HCT116 (cell line): Measurements from ENCODE around the gene FH. TPM values are rescaled to one million over a fixed set of nuclear protein-coding genes. Genes with fewer than 3 reads are reported as not detected.

Source experiments
- ATAC-seq: fragments of 200-7000 bp; cut with Tn5 transposase; 2 replicates; pipeline ENCODE4 v1.9.1; 2020; ENCODE audit warnings: mild to moderate bottlenecking, moderate library complexity
- BruUV-seq: library from RNA; stranded (reverse); fragments of 400-500 nt; replicated peaks from 2 replicates; lab custom pipeline; 2021; lab: Mats Ljungman, UMichigan
- CTCF ChIA-PET: fragments of 300-600 bp; sonication (Branson Sonifier 250); formaldehyde crosslinking; loops from one replicate; lab custom pipeline; 2021; ENCODE audit warnings: antibody characterized with exemption; lab: Charles Lee
- POLR2A ChIA-PET: fragments of 300-600, 350-600 bp; sonication (Branson Sonifier 250); formaldehyde crosslinking; loops from one replicate; lab custom pipeline; 2021; ENCODE audit warnings: antibody characterized with exemption; lab: Charles Lee
- RAD21 ChIA-PET, 2 experiments: fragments of 300-600 bp; sonication (Branson Sonifier 250); formaldehyde crosslinking; loops; one replicate each; lab custom pipeline; 2023; ENCODE audit warnings: low total read pairs in 2 of 2; ENCODE audit not compliant: uncharacterized antibody in 2 of 2, unreplicated experiment in 2 of 2, low non-redundant PET in 1 of 2; lab: Charles Lee
- DNase-seq: peaks from one replicate; pipeline ENCODE4 v3.0.0-alpha.2; 2010; ENCODE audit warnings: low read depth, low spot score
- H2AFZ ChIP-seq: fragments of 200-600 bp; shearing (Covaris generic), sonication (generic); 2 replicates; pipeline ENCODE4 v1.6.1; 2017; ENCODE audit warnings: low read depth, mixed run types, mixed read lengths, antibody characterized with exemption, low read length; ENCODE audit not compliant: poor library complexity, severe bottlenecking
- H3K27ac ChIP-seq: 2 replicates; pipeline ENCODE4 v1.5.1; 2012; ENCODE audit warnings: low read depth, low read length
- H3K27me3 ChIP-seq: fragments of 200-600 bp; sonication (generic); 2 replicates; pipeline ENCODE4 v1.6.1; 2016; ENCODE audit warnings: mixed run types, low read length, mixed read lengths; ENCODE audit not compliant: insufficient read depth
- H3K36me3 ChIP-seq, 2 experiments: fragments of 200-500 bp in 1 of 2; fragments of 200-600 bp in 1 of 2; sonication (Bioruptor generic) in 1 of 2; sonication (generic) in 1 of 2; 2 replicates each; pipeline versions ENCODE4 v1.5.1 to v1.6.1; 2014 to 2016; ENCODE audit warnings: low read length in 2 of 2, inconsistent platforms in 1 of 2, mixed read lengths in 1 of 2, mixed run types in 1 of 2; ENCODE audit not compliant: insufficient read depth in 2 of 2, control insufficient read depth in 1 of 2
- H3K4me1 ChIP-seq, 2 experiments: fragments of 200-600 bp in 1 of 2; sonication (generic) in 1 of 2; 2 replicates each; pipeline versions ENCODE4 v1.5.1 to v1.6.1; 2012 to 2017; ENCODE audit warnings: low read length in 2 of 2, inconsistent platforms in 1 of 2, mild to moderate bottlenecking in 1 of 2, mixed read lengths in 1 of 2, mixed run types in 1 of 2, moderate library complexity in 1 of 2; ENCODE audit not compliant: insufficient read depth in 2 of 2, control insufficient read depth in 1 of 2
- H3K4me2 ChIP-seq: fragments of 200-600 bp; sonication (generic); 2 replicates; pipeline ENCODE4 v1.6.1; 2017; ENCODE audit warnings: mixed run types, low read length, mixed read lengths
- H3K4me3 ChIP-seq, 2 experiments: fragments of 200-600 bp in 1 of 2; sonication (generic) in 1 of 2; replicated peaks in 1 of 2; 2 replicates each; pipeline ENCODE4 v1.5.1; 2011 to 2016; ENCODE audit warnings: low read length in 2 of 2, control low read depth in 1 of 2, low read depth in 1 of 2, mild to moderate bottlenecking in 1 of 2, mixed read lengths in 1 of 2, mixed run types in 1 of 2
- H3K79me2 ChIP-seq: fragments of 200-600 bp; sonication (generic); 2 replicates; pipeline ENCODE4 v1.6.1; 2017; ENCODE audit warnings: mild to moderate bottlenecking, mixed run types, low read length, moderate library complexity, mixed read lengths; ENCODE audit not compliant: insufficient read depth
- H3K9ac ChIP-seq: fragments of 200-600 bp; sonication (generic); 2 replicates; pipeline ENCODE4 v1.6.1; 2016; ENCODE audit warnings: low read length, mixed read lengths
- H3K9me2 ChIP-seq: fragments of 200-600 bp; sonication (generic), shearing (Covaris generic); 2 replicates; pipeline ENCODE4 v1.6.1; 2017; ENCODE audit warnings: mixed run types, mild to moderate bottlenecking, moderate library complexity; ENCODE audit not compliant: insufficient read depth
- H3K9me3 ChIP-seq, 2 experiments: fragments of 200-500 bp in 1 of 2; fragments of 200-600 bp in 1 of 2; sonication (Bioruptor generic) in 1 of 2; sonication (generic) in 1 of 2; 2 replicates each; pipeline ENCODE4 v1.6.1; 2014 to 2017; ENCODE audit warnings: low read length in 2 of 2, mixed read lengths in 2 of 2, inconsistent platforms in 1 of 2, low read depth in 1 of 2, mild to moderate bottlenecking in 1 of 2, mixed run types in 1 of 2, moderate library complexity in 1 of 2; ENCODE audit not compliant: control insufficient read depth in 1 of 2, insufficient read depth in 1 of 2
- H4K20me1 ChIP-seq: fragments of 200-600 bp; sonication (generic), shearing (Covaris generic); 2 replicates; pipeline ENCODE4 v1.6.1; 2017; ENCODE audit warnings: mixed run types, mild to moderate bottlenecking, moderate library complexity; ENCODE audit not compliant: insufficient read depth
- CBX3 ChIP-seq: IDR thresholded peaks from 2 replicates; pipeline ENCODE4 v1.6.1; 2012; ENCODE audit warnings: low read depth
- CEBPB ChIP-seq: IDR thresholded peaks from 2 replicates; pipeline ENCODE4 v1.6.1; 2012; ENCODE audit warnings: low read depth
- EZH2phosphoT487 ChIP-seq: fragments of 200-600 bp; IDR thresholded peaks from 2 replicates; pipeline ENCODE4 v1.6.1; 2018; ENCODE audit warnings: antibody characterized with exemption, borderline replicate concordance
- FOSL1 ChIP-seq: IDR thresholded peaks from 2 replicates; pipeline ENCODE4 v1.6.1; 2012; ENCODE audit warnings: low read depth
- JUND ChIP-seq: IDR thresholded peaks from 2 replicates; pipeline ENCODE4 v1.6.1; 2012
- POLR2AphosphoS5 ChIP-seq: IDR thresholded peaks from 2 replicates; pipeline ENCODE4 v1.6.1; 2011; ENCODE audit warnings: mild to moderate bottlenecking, low read depth, low read length, moderate library complexity
- RAD21 ChIP-seq: IDR thresholded peaks from 2 replicates; pipeline ENCODE4 v1.6.1; 2012; ENCODE audit warnings: low read depth, mild to moderate bottlenecking
- SP1 ChIP-seq: IDR thresholded peaks from 2 replicates; pipeline ENCODE4 v1.6.1; 2012; ENCODE audit warnings: low read depth
- SRF ChIP-seq: IDR thresholded peaks from 2 replicates; pipeline ENCODE4 v1.6.1; 2012; ENCODE audit warnings: low read depth
- YY1 ChIP-seq: IDR thresholded peaks from 2 replicates; pipeline ENCODE4 v1.6.1; 2011; ENCODE audit warnings: low read length, low read depth, moderate library complexity, mild to moderate bottlenecking; ENCODE audit not compliant: insufficient replicate concordance; ENCODE audit errors: extremely low read depth
- ZFX ChIP-seq: fragments of 450-650 bp; IDR thresholded peaks from 2 replicates; pipeline ENCODE4 v1.6.1; 2017
- intact Hi-C: fragments of 100-400 bp; cut with micrococcal nuclease; formaldehyde crosslinking; loops from 2 replicates; pipeline ENCODE4 v1.10.0; 2022
- total RNA-seq: library from RNA; stranded (reverse); gene quantifications from one replicate; pipeline ENCODE4 v1.2.1, GENCODE V29; 2021; ENCODE audit not compliant: unreplicated experiment
- TF ChIP-seq, protein P1 (sequence below), 3 experiments: fragments of 200-600 bp in 1 of 3; sonication (generic) in 1 of 3; IDR thresholded peaks in 2 of 3; conservative IDR thresholded peaks in 1 of 3; 2 replicates each; pipeline ENCODE4 v1.5.1; 2012 to 2017; ENCODE audit warnings: low read depth in 2 of 3, low read length in 2 of 3, antibody characterized with exemption in 1 of 3, borderline replicate concordance in 1 of 3, control low read depth in 1 of 3, mild to moderate bottlenecking in 1 of 3, mixed read lengths in 1 of 3, mixed run types in 1 of 3, moderate library complexity in 1 of 3; ENCODE audit not compliant: insufficient read depth in 1 of 3
- TF ChIP-seq, protein P2 (sequence below): IDR thresholded peaks from 2 replicates; pipeline ENCODE4 v1.6.1; 2011; ENCODE audit warnings: mild to moderate bottlenecking, low read length, moderate library complexity; ENCODE audit not compliant: insufficient replicate concordance; ENCODE audit errors: extremely low read depth

The FH gene
- total RNA-seq, 1 experiment from 2014 or later = 67.7 TPM

DNA sequence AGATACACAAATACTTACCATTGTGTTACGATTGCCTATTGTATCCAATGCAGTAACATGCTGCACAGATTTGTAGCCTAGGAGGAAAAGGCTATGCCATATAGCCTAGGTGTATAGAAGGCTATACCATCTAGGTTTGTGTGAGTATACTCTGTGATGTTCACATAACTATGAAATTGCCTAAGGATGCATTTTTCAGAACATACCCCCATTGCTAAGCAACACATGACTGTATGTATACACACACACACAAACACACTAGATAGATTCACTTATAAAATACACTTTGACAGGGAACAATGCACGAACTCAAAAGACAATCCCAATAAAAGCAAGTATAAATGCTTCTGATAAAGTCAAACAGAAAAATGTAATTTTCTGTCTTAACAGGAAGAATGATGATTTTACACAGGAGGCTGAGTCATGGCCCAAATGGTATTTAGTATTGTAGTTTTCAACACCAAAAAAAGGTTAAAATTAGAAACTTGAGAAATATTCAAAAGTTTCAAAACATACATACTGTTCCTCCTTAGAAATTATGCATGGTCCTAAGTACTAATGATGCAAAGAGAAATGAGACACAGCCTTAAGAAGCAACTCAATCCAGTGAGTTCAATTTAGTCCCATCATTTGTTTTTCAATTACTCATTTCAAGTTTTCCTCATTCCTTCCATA is 12.2 kb downstream of the FH start:
- H3K4me1 ChIP-seq = no peaks in the 10 kb centered on the region
- intact Hi-C loops = no loop called here
- TF ChIP-seq, protein P1, sequence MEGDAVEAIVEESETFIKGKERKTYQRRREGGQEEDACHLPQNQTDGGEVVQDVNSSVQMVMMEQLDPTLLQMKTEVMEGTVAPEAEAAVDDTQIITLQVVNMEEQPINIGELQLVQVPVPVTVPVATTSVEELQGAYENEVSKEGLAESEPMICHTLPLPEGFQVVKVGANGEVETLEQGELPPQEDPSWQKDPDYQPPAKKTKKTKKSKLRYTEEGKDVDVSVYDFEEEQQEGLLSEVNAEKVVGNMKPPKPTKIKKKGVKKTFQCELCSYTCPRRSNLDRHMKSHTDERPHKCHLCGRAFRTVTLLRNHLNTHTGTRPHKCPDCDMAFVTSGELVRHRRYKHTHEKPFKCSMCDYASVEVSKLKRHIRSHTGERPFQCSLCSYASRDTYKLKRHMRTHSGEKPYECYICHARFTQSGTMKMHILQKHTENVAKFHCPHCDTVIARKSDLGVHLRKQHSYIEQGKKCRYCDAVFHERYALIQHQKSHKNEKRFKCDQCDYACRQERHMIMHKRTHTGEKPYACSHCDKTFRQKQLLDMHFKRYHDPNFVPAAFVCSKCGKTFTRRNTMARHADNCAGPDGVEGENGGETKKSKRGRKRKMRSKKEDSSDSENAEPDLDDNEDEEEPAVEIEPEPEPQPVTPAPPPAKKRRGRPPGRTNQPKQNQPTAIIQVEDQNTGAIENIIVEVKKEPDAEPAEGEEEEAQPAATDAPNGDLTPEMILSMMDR (IDR thresholded peaks at IDR 0.05 in 2 of 3, conservative IDR thresholded peaks at IDR 0.05 in 1 of 3; ENCODE audit: borderline replicate concordance in 1 of 3, insufficient read depth in 1 of 3, low read depth in 2 of 3, low read length in 2 of 3) = no peak
- TF ChIP-seq, protein P2, sequence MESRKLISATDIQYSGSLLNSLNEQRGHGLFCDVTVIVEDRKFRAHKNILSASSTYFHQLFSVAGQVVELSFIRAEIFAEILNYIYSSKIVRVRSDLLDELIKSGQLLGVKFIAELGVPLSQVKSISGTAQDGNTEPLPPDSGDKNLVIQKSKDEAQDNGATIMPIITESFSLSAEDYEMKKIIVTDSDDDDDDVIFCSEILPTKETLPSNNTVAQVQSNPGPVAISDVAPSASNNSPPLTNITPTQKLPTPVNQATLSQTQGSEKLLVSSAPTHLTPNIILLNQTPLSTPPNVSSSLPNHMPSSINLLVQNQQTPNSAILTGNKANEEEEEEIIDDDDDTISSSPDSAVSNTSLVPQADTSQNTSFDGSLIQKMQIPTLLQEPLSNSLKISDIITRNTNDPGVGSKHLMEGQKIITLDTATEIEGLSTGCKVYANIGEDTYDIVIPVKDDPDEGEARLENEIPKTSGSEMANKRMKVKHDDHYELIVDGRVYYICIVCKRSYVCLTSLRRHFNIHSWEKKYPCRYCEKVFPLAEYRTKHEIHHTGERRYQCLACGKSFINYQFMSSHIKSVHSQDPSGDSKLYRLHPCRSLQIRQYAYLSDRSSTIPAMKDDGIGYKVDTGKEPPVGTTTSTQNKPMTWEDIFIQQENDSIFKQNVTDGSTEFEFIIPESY = no peak
- TF ChIP-seq EZH2phosphoT487 (no peak), FOSL1 (no peak), CEBPB (no peak), YY1 (no peak), JUND (no peak), RAD21 (no peak), POLR2AphosphoS5 (no peak), SRF (no peak), CBX3 (no peak), SP1 (no peak), ZFX (no peak)
- ChIA-PET POLR2A (no interaction called here), RAD21 (no interaction called here), CTCF (no interaction called here)
- H2AFZ ChIP-seq = no peak overlapping the region
- H3K36me3 ChIP-seq = peaks cover 28 to 32% of the 10 kb centered on the region in 2 experiments
- no peaks in the 10 kb centered on the region for H3K9me2 ChIP-seq
- no peak overlapping the region for H3K27ac ChIP-seq
- no peak overlapping the region for H3K4me3 ChIP-seq
- no peaks in the 10 kb centered on the region for H3K27me3 ChIP-seq
- H3K9ac ChIP-seq = no peak overlapping the region
- no peaks in the 10 kb centered on the region for H3K9me3 ChIP-seq
- no peak for ATAC-seq
- DNase-seq = no peak
- no TSS peak for BruUV-seq
- 0 out of 2 replicates have a peak, but pooled peaks cover 4% of the 10 kb centered on the region for H4K20me1 ChIP-seq
- no peaks in the 10 kb centered on the region for H3K79me2 ChIP-seq
- H3K4me2 ChIP-seq = no peak overlapping the region
